Dedifferentiated amniotic fluid mesenchymal stem cell (primary cell): ENCODE data around the gene TMEM250.

Experiments used
- DNase-seq: peaks from one replicate; pipeline ENCODE4 v3.0.0-alpha.2; 2016; ENCODE audit errors: extremely low spot score

The TMEM250 gene

DNA sequence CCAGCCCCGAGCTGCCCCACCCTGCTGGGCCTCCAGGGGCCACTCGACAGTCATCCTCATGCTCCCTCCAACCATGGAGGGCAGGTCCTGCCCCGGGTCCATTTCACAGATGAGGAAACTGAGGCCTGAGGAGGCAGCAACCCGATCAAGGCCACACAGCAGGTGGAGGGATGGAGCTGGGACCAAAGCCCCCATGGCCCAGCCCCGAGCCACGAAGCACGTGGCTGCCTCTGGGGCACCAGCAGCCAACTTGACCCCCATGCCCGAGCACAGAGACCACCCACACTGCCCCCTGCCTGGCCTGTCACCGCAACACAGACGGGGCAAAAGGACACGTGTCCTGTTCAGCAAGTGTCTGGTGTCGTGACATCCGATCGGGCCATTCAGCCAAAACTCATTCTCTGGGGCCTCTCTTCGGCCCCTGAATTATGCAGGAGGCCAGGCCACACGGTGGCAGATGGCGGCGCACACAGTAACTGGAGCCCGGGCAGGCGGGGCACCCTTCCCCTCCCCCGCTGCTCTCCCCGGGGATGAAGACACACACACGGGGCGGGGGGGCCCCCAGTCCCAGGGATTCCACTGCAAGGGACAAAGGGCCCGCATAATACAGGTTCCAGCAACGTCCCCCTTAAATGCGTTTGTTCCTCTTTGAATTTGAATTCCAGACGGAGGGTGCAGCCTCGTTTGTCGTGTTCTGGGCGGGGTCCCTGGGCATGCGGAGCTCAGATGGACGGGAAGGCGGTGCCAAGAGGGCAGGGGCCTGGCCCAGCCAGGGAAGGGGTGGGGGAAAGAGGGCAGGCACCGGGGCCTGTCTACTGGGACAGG is 29.4 kb upstream of the TMEM250 start:
- no peak for DNase-seq

DNA sequence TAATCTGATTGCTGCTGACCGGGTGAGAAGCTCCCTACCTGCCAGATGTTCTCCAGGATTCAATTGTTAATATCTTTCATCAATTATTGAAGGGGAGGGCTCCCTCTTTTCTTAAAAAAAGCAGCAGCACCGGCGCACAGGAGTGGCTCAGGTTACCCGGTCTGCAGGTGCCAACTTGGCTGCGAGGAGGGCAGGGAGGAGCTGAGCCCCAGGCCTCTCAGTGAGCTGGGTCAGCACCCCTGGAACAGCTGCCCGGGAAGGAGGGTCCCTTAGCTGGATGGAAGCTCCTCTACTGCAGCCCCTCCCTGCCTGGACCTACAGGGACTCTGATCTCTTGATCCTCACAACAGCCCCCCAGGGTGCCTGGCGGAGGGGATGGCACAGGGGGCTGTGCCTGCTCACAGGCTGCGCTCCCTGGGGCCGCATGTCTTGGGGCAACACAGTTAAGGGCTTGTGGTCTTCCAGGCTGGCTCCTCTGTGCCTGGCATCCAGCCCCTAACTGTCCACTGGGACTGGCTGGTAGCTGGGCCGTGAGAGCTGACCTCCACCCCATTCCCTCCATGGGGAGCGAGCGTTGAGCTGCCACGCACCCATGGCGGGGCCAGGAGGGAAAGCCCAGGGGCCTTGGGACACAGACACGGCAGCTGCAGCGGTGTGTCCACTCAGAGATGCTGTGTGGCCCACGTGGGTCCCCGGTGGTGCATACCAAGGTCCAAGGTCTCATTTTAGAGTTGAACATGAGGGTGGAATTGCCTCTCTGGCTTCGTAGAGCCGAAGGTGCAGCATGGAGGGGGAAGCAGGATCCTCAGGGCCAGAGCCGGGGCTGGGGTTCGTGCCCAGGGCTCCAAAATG is 28.6 kb upstream of the TMEM250 start:
- no peak for DNase-seq

DNA sequence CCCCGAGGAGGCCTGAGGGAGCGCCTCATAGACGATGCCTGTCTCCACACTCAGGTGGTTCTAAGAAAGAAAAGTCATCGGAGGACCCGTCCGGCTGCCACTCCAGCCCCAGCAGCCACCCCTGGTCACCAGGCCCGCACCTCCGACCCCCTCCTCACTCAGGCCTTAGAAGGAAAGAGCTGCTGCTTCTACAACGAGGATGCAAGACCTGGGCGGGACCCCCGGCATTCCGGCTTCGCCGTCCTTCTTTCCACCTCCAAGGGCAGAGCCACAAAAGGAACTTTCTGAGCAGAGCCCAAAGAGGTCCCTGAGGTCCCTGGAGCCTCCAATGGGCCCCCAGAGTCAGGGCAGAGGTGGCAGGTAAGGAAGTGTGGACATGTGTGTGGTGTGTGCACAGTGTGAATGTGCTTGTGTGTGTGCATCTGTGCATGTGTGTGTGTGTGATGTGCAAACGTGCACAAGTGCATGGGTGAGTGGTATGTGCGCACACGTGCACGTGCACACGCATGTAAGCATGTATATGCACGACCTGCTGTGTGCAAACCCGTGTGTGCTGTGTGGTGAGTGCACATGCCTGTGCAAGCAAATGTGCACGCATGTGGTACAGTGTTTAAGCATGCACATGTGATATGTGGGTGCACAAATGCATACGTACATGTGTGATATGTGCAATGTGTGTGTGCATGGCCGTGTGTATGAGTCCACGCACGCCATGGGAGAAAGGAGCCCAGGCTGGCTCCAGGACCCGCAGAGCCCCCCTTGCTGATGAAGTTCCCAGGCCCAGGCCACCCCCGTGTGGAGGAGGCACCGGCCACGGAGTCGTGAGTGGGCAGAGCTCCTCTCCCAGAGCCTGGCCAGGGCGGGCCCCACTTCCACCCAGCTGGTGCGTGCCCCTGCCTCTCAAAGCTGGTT is 27.7 kb upstream of the TMEM250 start:
- no peak for DNase-seq

DNA sequence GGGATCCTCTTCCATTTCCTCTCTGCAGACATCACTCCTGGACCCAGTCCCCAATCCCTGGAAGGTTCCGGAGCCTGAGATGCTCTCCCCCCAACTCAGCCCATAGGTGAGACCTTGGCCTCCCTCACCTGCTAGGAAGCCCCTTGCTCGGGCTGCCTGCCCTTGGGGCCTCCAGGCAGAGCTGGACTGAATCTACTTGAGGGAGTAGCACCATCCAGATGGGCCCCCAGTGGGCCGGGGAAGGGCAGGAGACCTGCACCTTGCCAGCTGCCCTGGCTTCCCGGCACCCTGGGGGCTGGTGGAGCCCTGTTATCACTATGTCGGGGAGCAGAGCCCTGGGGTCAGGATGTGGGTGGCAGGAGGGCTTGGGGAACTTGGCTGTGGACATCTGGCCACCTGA is 26.9 kb upstream of the TMEM250 start:
- no peak for DNase-seq

DNA sequence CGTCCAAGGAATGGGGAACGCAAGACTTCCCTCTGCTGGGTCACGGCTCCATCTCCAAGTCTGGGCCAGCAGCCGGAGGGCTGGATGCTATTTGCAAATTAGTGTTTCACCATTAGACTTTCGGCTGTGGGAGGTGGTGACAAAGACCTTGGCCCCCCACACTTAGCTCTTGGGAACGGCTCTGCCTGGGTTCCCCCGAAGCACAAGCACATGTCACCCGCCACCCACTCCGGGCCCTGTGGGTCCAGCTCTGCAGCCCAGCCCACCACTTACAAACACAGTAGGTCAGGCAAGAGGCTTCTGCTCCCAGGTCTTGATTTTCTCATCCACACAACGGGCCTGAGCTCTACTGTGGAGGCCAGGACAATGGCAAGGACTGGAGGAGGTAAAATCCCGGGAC is 25.8 kb upstream of the TMEM250 start:
- DNase-seq, result no peak

DNA sequence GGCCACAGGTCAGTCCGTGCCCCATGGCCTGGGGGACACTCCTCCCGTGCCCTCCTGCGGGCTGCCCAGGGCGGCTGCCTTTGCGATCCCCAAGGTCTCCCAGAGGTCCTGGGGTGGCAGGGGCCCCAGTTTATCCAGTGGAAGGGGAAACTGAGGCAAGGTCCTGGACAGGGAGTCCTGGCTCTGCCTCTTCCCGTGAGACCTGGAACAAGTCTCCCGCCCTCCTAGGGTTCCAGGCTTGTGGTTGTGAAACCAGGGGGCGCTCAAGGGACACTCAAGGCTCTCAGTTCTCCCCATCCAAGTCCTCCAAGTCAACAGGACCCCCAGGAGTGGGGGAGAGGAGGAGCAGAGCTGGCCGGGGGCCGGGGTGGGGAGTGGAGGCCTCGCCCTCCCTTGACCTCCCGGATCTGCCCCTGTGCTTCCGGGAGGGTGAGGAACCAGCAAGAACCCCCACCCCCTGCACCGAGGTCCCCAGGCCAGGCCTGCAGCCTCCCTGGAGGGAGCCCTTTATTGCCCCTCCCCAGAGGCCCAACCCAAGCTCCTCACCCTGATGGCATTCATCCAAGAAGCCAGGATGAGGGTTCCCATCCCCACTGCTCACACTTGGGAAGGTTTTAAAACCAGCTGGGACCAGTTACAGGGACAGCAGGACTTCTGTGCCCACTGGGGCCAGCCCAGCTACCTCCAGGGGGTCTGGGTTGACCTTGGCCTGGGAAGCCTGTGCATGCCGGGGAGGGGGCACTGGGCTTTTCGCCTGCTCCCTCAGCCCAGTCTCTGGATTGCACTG is 24.7 kb upstream of the TMEM250 start:
- DNase-seq, result no peak

DNA sequence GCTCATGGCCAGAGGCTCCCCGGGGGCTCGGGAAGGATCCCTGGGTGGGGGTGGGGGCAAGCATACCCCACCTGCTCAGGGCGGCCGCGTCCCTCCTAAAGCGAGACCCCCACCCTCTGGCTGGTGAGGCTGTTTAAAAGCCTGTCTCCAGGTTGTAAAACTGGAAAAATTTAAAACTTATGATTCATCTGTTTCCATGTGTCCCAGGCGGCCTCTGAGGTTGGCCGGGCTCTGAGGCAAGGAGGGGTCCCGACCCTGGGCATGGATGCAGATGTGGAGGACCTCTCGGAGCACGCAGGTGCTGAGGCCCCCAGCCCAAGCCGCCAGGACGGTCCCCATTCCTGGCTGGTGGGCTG is 24.2 kb upstream of the TMEM250 start:
- no peak for DNase-seq

DNA sequence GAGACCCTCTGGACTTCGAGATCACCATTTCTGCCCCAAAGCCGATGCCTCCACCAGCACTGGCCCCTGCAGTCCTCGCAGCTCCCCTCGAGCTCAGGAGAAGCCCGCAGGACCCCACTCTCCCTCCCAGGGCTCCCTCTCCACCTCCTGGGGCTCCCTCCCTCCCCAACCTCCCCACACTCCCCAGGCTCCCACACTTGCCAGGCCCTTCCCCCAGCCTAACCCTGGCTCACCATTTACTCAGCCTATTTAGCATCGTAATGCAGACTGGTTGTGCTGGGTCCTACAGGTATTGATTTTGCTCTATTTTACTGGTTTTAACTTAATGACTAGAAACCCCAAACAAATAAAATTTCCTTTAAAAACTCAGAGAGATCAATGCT is 23.7 kb upstream of the TMEM250 start:
- no peak for DNase-seq

DNA sequence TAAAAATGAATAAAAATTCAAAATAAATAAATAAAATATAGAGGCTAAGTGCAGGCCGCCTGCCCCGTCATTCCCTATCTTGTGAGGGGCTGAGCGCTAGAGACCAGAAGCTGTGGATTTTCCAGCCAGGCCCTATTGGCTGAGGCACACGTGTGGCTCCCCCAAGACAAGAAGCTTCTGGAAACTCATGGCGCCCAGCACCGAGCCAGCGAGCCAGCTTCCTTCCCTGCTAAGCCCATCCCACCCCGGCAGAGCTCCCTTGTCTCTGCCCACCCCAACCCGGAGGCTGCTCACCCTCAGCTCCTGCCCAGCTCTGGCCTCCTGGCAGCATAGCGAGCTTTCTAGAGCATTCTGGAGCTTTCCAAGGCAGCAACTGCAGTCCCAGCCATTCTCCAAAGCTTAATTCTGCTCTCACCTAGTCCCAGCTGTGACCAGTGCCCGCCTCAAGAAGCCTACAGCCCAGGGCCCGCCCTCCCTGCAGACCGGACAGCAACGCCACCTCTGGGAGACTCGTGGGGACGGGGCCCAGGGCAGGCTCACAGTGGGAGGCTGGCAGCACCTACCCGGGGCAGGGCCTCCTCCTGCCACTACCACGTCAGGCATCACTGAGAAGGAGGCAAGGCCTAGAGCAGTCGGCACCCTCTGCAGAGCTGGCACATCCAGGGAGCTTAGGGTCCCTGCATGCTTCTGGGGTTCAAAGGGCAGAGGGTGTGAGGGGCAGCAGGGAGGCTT is 23.2 kb upstream of the TMEM250 start:
- no peak for DNase-seq

DNA sequence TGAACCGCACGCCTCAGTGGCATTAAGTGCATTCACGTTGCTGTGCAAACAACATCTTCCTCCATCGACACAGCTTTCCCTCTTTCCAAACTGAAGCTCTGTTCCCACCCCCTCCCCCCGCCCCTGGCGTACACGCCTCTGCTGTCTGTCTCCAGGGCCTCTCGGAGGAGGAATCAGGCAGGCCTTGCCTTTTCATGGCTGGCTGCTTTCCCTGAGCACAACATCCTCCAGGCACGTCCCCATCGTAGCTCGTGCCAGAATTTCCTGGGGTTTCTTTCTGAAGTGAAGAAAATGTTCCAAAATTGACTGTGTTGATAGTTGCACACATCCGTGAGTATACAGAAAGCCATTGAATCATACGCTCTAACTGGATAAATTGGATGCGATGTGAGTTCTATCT is 22.3 kb upstream of the TMEM250 start:
- DNase-seq, result no peak

DNA sequence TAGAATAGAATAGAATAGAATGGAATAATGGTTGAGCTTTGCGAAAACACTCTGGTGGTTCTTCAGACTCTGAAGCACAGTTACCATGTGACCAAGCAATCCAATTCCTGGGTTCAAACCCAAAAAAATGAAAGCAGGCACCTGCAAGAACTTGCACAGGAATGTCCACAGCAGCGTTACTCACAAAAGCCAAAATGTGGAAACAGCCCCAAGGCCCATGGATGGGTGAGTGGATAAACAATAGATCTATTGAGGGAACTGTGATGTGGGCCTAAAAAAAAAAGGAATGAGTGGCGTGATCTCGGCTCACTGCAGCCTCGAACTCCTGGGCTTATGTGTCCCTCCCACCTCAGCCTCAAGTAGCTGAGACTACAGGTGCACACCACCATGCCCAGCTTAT is 21.4 kb upstream of the TMEM250 start:
- no peak for DNase-seq

DNA sequence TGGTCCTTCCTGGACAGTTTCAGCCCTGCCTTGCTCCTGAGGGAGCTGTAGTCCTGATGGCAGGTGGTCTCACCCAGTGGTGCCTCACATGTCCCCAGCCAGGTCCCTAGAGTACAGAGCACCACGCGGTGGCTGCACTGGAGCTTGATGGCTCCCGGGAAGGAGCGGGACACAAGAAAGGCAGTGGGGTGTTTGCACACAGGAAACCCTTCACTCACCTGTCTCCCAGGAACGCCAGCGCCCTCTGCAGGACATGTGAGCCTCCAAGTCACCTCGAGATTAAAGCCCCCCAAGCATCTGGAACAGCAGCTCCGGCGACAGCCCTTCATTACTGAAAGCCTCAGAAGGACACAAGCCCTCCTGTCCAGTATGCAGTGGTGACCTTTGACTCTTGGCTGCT is 19.9 kb upstream of the TMEM250 start:
- no peak for DNase-seq

DNA sequence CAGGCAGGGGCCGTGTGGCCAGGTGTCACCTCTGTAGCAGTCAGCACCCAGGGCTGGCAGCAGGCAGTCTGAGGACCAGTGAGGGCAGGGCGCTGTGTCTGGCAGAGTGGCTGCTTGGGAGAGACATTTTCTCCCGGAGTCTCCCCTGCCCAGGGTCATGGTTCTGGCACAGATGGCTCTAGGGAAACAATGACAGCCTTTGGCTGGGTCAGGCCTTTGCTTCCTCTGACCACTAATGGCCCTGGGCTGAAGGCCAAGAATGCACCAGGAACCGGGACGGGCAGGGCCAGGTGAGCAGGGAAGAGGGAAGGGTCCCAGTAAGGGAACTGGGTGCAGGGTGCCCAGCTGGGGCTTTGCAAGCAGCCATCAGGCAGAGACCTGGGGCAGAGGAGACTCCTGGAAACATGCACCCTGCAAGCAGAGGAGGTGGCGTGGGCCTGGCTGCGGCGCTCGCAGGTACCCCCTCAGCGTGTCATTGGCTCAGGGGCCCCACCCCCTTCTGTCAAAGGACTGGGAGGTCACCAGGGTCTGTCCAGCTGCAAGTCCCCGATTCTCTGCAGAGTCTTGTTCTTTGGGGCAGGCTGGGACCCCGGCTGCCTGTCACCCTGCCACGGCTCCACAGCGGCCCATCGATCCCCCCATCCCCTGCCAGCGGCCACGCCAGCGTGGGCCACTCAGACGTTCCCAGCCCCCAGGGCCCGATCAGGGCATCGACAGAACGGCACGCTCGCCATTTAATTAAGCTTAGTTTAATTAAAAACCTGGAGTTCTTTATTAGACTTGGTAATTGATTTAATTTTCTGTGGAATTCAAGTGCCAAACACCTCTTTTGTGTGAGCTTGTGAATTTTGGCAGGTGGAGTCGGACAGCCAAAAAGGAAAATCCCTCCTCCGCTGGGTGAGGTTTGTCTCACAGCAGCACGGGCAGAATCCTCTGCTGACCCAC is 18.9 kb upstream of the TMEM250 start:
- no peak for DNase-seq

DNA sequence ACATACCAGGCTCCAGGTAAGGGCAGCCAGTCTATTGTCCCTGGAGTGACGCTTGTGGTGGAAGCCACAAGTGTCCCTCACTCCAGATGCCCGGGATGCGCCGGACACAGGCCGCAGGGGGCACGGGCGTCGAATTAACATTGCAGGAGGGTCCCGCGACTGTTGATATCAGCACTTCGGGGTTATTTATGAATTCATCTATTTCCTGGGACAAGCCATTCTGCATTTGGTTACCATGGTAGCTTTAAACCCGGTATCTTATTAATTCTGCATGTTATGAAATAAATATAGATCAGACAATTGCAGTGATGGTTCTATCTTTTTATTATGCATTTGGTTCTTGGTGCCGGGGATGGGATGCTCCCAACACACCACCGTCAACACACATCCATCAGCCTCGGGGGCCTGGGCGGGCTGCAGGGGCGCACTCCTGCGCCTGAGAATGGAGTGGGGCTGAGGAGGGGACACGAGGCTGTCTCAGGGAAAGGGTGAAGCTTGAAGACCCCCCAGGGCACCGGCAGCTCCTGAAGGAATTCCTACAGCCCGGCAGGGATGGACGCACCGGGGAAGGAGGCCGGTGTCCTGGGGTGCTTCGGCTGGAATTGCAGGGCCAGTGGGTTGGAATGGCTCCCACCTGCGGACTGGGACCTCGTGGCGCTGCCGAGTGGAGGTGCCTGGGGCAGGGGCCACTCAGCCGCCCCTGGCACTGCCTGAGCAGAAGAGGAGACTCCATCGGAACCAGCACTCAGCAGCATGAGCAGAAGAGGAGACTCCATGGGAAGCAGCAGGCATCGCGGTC is 17.7 kb upstream of the TMEM250 start:
- DNase-seq, result no peak

DNA sequence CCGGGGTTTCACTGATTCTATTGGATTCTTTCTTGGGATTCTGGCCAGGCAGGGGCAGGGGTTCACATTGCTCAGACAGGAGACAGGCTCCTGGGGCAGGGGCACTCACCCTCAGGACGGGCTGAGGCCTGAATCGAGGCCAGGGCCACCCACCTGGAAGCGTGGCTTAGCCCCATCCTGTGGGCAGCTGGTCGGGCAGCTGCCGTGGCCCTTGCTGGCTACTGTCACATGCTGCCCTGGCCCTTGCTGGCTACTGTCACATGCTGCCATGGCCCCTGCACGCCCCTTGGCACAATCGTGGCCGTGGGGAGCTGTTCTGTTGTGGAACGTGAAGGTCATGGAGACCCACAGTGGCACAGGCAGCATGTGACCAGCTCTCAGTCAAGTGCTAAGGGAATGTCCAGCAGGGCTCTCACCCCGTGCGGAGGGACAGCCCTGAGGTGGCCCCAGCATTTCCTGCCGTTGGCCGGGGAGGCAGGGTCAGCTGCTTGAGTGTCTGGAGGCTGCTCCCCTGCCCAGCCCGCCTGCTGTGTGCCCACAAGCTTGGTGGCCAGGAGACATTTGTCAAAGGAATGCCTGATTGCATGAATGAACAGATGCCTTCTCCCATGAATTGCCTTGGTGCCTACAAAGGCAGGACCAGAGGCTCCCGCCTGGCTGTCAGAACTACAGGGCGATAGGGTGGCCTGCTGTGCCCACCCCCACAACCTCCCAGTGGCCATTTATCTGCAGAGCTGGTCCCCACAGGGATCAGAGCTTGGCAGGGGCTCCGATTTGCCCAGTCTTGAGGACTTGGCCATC is 16.9 kb upstream of the TMEM250 start:
- no peak for DNase-seq

DNA sequence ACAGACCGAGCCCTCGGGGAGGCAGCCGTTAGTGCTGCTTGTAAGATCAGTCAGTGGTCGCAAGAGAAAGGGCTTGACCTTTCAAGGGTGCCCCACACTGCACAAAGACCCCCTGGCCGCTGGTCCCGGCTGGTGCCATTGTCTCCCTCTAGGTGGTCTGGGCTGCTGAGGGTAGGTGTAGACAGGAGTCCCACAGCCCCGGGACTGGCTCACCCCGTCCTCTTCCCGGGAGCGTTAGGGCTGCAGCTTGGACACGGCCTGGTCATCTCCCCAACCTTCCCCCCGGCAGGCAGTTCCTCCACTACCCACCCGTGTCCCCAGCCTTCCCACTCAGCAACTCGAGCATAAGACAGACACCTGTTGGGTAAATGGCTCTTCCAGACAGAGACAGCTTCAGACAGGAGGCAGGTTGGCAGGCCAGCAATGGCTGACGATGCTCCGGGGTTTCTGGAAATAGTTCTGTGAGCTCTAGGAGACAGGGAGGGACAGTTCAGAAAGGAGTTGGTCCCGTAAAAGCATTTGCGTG is 15.3 kb upstream of the TMEM250 start:
- DNase-seq, result no peak

DNA sequence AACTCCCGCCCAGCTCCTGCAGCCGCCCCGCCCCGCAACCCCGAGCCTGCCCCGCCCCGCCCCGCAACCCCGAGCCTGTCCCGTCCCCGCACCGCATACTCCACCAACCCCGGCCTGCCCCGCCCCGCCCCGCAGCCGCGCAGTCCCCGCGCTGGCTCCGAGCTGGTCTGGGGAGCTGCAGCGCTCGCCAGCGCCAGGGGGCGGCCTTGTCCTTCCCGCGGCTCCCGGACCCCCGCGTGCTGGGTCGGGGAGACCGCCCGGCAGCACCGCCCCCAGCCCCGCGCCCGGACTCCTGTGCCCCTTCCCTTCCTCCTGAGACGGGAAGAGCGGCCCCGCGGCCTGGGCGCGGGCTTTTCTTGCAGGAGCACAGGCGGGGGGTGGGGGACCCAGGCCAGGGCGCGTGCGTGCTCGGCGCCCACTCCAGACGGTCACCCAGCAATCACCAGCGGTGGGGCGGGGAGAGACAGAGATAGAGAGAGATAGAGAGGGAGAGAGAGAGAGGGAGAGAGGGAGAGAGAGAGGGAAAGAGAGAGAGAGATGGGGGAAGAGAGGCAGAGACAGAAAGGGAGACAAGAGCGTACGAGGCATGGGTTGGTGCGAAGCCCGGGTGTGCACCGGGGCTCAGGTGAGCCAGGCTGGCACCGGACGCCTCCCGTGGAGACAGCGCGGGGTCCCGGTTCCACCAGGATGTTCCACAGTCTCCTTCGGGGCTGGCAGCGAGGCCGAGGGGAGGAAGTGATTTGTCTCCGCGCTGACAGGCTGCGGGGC is 14.7 kb upstream of the TMEM250 start:
- no peak for DNase-seq
